Trophoblast cell (in vitro differentiated cells and primary cell): ENCODE results near the gene FRMD5.
A peak's percentile ranks its signal among the peaks of the same experiment; 100 is the strongest.

Experiments used
- DNase-seq, 2 donors: peaks; one replicate each; pipeline ENCODE4 v3.0.0-alpha.2; 2016
- H2AFZ ChIP-seq: 2 replicates; pipeline ENCODE4 v1.6.1; 2013; ENCODE audit warnings: low read length, moderate library complexity, mild to moderate bottlenecking; ENCODE audit not compliant: insufficient read depth, poor library complexity
- H2AK5ac ChIP-seq: 2 replicates; pipeline ENCODE4 v1.6.1; 2013; ENCODE audit warnings: mild to moderate bottlenecking, low read length
- H2BK120ac ChIP-seq: 2 replicates; pipeline ENCODE4 v1.6.1; 2013; ENCODE audit warnings: low read length, mild to moderate bottlenecking, moderate library complexity; ENCODE audit not compliant: insufficient read depth, poor library complexity
- H2BK12ac ChIP-seq: 2 replicates; pipeline ENCODE4 v1.6.1; 2013; ENCODE audit warnings: mild to moderate bottlenecking, low read length, moderate library complexity
- H2BK5ac ChIP-seq: 2 replicates; pipeline ENCODE4 v1.6.1; 2013; ENCODE audit warnings: low read length, low read depth, moderate library complexity, mild to moderate bottlenecking; ENCODE audit not compliant: poor library complexity
- H3K14ac ChIP-seq: 2 replicates; pipeline ENCODE4 v1.6.1; 2013; ENCODE audit warnings: mild to moderate bottlenecking, low read length
- H3K18ac ChIP-seq: 2 replicates; pipeline ENCODE4 v1.6.1; 2013; ENCODE audit warnings: mild to moderate bottlenecking, low read length
- H3K23ac ChIP-seq: 2 replicates; pipeline ENCODE4 v1.6.1; 2013; ENCODE audit warnings: low read length
- H3K27ac ChIP-seq: 2 replicates; pipeline ENCODE4 v1.5.1; 2013; ENCODE audit warnings: low read depth, mild to moderate bottlenecking, inconsistent platforms, low read length, moderate library complexity
- H3K27me3 ChIP-seq: 2 replicates; pipeline ENCODE4 v1.6.1; 2013; ENCODE audit warnings: inconsistent platforms, mild to moderate bottlenecking, low read length, moderate library complexity; ENCODE audit not compliant: insufficient read depth
- H3K36me3 ChIP-seq, 2 experiments: 1 replicate in 1 of 2; 2 replicates in 1 of 2; pipeline ENCODE4 v1.6.1; 2013; ENCODE audit warnings: low read length in 2 of 2, mild to moderate bottlenecking in 2 of 2, moderate library complexity in 1 of 2; ENCODE audit not compliant: insufficient read depth in 2 of 2, control insufficient read depth in 1 of 2
- H3K4ac ChIP-seq: 2 replicates; pipeline ENCODE4 v1.6.1; 2013; ENCODE audit warnings: low read depth, mild to moderate bottlenecking, low read length, moderate library complexity
- H3K4me1 ChIP-seq, 2 experiments: 1 replicate in 1 of 2; 2 replicates in 1 of 2; pipeline ENCODE4 v1.6.1; 2013; ENCODE audit warnings: low read length in 2 of 2, mild to moderate bottlenecking in 2 of 2, moderate library complexity in 1 of 2; ENCODE audit not compliant: insufficient read depth in 2 of 2, control insufficient read depth in 1 of 2
- H3K4me2 ChIP-seq: 2 replicates; pipeline ENCODE4 v1.6.1; 2013; ENCODE audit warnings: inconsistent platforms, mild to moderate bottlenecking, low read length, moderate library complexity
- H3K4me3 ChIP-seq: 2 replicates; pipeline ENCODE4 v1.5.1; 2013; ENCODE audit warnings: mild to moderate bottlenecking, low read depth, low read length, inconsistent platforms
- H3K79me1 ChIP-seq: one replicate; pipeline ENCODE4 v1.6.1; 2013; ENCODE audit warnings: low read length
- H3K79me2 ChIP-seq: 2 replicates; pipeline ENCODE4 v1.6.1; 2013; ENCODE audit warnings: low read length, mild to moderate bottlenecking; ENCODE audit not compliant: control insufficient read depth, insufficient read depth, poor library complexity
- H3K9ac ChIP-seq: 2 replicates; pipeline ENCODE4 v1.6.1; 2013; ENCODE audit warnings: mild to moderate bottlenecking, low read length
- H3K9me3 ChIP-seq: 2 replicates; pipeline ENCODE4 v1.6.1; 2013; ENCODE audit warnings: low read depth, mild to moderate bottlenecking, control low read depth, inconsistent platforms, low read length; ENCODE audit not compliant: insufficient read depth
- H4K12ac ChIP-seq: 2 replicates; pipeline ENCODE4 v1.6.1; 2013; ENCODE audit warnings: low read depth, mild to moderate bottlenecking, low read length, moderate library complexity
- H4K8ac ChIP-seq: 2 replicates; pipeline ENCODE4 v1.6.1; 2013; ENCODE audit warnings: low read depth, mild to moderate bottlenecking, low read length, moderate library complexity
- H4K91ac ChIP-seq: one replicate; pipeline ENCODE4 v1.6.1; 2013; ENCODE audit warnings: low read depth, mild to moderate bottlenecking, low read length, moderate library complexity
- WGBS: extraction: QIAGEN DNeasy Blood & Tissue Kit; methylation state at CpG from one replicate; pipeline ENCODE4 v1.1.7; 2013; ENCODE audit warnings: missing lambda C conversion rate; ENCODE audit not compliant: insufficient read length, insufficient coverage; ENCODE audit errors: extremely low coverage; 5-methylcytosine and 5-hydroxymethylcytosine counted together

The FRMD5 gene

GRCh38 chr15:44029003-44029402 is 166.1 kb downstream of the FRMD5 start:
- no peak overlapping the region for H2BK5ac ChIP-seq
- H3K9ac ChIP-seq, result no peak overlapping the region
- no peak overlapping the region for H3K23ac ChIP-seq
- WGBS, result no CpG with 5 or more reads among the region's 2 CpGs
- no peaks in the 10 kb centered on the region for H3K4me1 ChIP-seq
- no peaks in the 10 kb centered on the region for H3K9me3 ChIP-seq
- H3K4me2 ChIP-seq, result no peak overlapping the region
- no peak overlapping the region for H2BK12ac ChIP-seq
- H3K18ac ChIP-seq, result no peak overlapping the region
- H3K4ac ChIP-seq, result no peak overlapping the region
- no peak overlapping the region for H3K14ac ChIP-seq
- H3K4me3 ChIP-seq, result no peak overlapping the region
- H3K79me2 ChIP-seq, result peaks cover 2% of the 10 kb centered on the region
- H2BK120ac ChIP-seq, result no peak overlapping the region
- H4K12ac ChIP-seq, result no peak overlapping the region
- no peak overlapping the region for H3K27ac ChIP-seq
- H2AFZ ChIP-seq, result no peak overlapping the region
- DNase-seq, result no peak
- no peak overlapping the region for H4K91ac ChIP-seq
- H3K79me1 ChIP-seq, result peaks cover 2% of the 10 kb centered on the region
- H4K8ac ChIP-seq, result no peak overlapping the region
- no peaks in the 10 kb centered on the region for H3K36me3 ChIP-seq
- H3K27me3 ChIP-seq, result no peaks in the 10 kb centered on the region
- H2AK5ac ChIP-seq, result no peak overlapping the region

DNA sequence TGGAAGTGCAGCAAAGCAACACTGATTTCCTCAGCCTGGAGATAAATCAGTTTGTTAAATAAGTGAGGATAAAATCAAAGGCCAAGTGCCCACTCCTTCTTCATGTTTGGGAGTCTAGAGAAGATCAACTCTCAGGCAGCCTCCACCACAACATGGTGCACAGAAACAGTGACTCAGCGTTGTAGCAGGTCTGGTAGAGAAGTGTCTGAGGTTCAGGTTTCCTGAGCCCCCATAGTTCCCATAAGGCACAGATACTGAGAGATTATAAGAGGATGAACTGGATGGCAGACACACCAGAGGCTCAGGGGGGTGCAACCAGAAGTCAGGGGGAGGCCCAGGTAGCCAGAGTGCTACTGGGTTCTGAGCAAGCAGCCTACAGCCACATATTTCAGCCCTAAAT is 166.7 kb downstream of the FRMD5 start:
- H4K91ac ChIP-seq, result no peak overlapping the region
- no CpG with 5 or more reads among the region's 1 CpG for WGBS

DNA sequence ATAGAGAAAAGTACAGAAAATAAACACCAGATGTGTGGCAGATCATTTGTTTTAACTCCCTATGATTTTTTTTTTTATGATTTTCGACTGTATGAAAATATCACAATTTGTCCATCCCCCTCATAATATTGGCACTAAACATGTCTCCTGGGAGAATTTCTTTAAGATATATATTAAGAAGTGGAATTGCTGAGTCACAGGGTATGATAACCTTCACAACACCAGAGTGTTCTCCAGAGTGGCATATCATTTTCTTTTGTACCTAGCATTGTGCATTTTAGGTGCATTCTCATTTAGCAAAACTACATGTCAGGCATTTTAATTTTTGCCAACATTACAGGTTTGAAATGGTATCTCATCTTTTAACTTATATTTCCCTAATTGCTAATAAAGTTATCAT is 170.9 kb downstream of the FRMD5 start:
- no peak overlapping the region for H3K27ac ChIP-seq
- no peaks in the 10 kb centered on the region for H3K9me3 ChIP-seq
- H3K4me1 ChIP-seq, result no peaks in the 10 kb centered on the region
- no peak overlapping the region for H2AFZ ChIP-seq
- peaks cover 2% of the 10 kb centered on the region for H3K79me1 ChIP-seq
- no peak overlapping the region for H4K12ac ChIP-seq
- H4K8ac ChIP-seq, result no peak overlapping the region
- no peak overlapping the region for H3K23ac ChIP-seq
- no CpG with 5 or more reads among the region's 1 CpG for WGBS
- no peaks in the 10 kb centered on the region for H3K36me3 ChIP-seq
- no peak overlapping the region for H2AK5ac ChIP-seq
- H3K9ac ChIP-seq, result no peak overlapping the region
- no peak overlapping the region for H3K18ac ChIP-seq
- no peak overlapping the region for H2BK12ac ChIP-seq
- no peak overlapping the region for H2BK5ac ChIP-seq
- H3K4ac ChIP-seq, result no peak overlapping the region
- H3K4me2 ChIP-seq, result no peak overlapping the region
- DNase-seq, result no peak
- no peak overlapping the region for H3K14ac ChIP-seq
- H3K79me2 ChIP-seq, result peaks cover 2% of the 10 kb centered on the region
- no peak overlapping the region for H4K91ac ChIP-seq
- no peaks in the 10 kb centered on the region for H3K27me3 ChIP-seq
- H3K4me3 ChIP-seq, result no peak overlapping the region
- no peak overlapping the region for H2BK120ac ChIP-seq

More for the DNA sequence above, 166.7 kb downstream of the FRMD5 start:
- Histone ChIP-seq H3K79me1 (peaks cover 2% of the 10 kb centered on the region), H2BK5ac (no peak overlapping the region), H3K36me3 (no peaks in the 10 kb centered on the region), H3K9me3 (no peaks in the 10 kb centered on the region), H3K4me1 (no peaks in the 10 kb centered on the region), H3K27me3 (no peaks in the 10 kb centered on the region), H3K14ac (no peak overlapping the region), H3K4me3 (no peak overlapping the region), H3K4ac (no peak overlapping the region), H2AFZ (peak overlapping the region; percentile 30), H4K8ac (no peak overlapping the region), H4K12ac (no peak overlapping the region), H2BK120ac (no peak overlapping the region), H2AK5ac (no peak overlapping the region), H3K23ac (peak overlapping the region; percentile 62), H3K4me2 (no peak overlapping the region), H2BK12ac (peak overlapping the region; percentile 26), H3K18ac (peak overlapping the region; percentile 1), H3K9ac (no peak overlapping the region), H3K27ac (no peak overlapping the region), H3K79me2 (peaks cover 2% of the 10 kb centered on the region)
- DNase-seq, result no peak

GRCh38 chr15:44023176-44023575 is 171.9 kb downstream of the FRMD5 start:
- Histone ChIP-seq H3K23ac (no peak overlapping the region), H3K79me2 (no peaks in the 10 kb centered on the region), H4K91ac (no peak overlapping the region), H3K14ac (no peak overlapping the region), H4K8ac (no peak overlapping the region), H3K4me2 (no peak overlapping the region), H4K12ac (no peak overlapping the region), H3K27ac (no peak overlapping the region), H2AFZ (no peak overlapping the region), H3K9ac (no peak overlapping the region), H3K18ac (no peak overlapping the region), H2BK12ac (no peak overlapping the region), H3K9me3 (no peaks in the 10 kb centered on the region), H2AK5ac (no peak overlapping the region), H3K4ac (no peak overlapping the region), H3K4me3 (no peak overlapping the region), H3K27me3 (no peaks in the 10 kb centered on the region), H3K36me3 (no peaks in the 10 kb centered on the region), H3K79me1 (no peaks in the 10 kb centered on the region), H2BK5ac (no peak overlapping the region), H2BK120ac (no peak overlapping the region), H3K4me1 (no peaks in the 10 kb centered on the region)
- no CpG with 5 or more reads among the region's 2 CpGs for WGBS
- no peak for DNase-seq
